Measurements from ENCODE around the gene IFT74. TPM values are rescaled to one million over a fixed set of nuclear protein-coding genes. Genes with fewer than 3 reads are reported as not detected.

IFT74 gene
- total and polyA plus RNA-seq, 2 of the 13 experiments (the other 11 are each of a cell fraction or from before 2014, with no cell fraction given) = 4.2 to 12.3 TPM

- in situ Hi-C loops (cut with HindIII; ENCODE audit: extremely low pct_ligation_motif_present, low pct_unique_long_range_greater_than_20kb) = no loop called here
- no TSS peak for BruUV-seq (replicated peaks)
- CTCF ChIA-PET (ENCODE audit: low intra/inter-chr PET ratio, low total read pairs) = no interaction called here
Observed at GRCh38 chr9:27029186-27029585, 73.0 kb downstream of the IFT74 start.

More at GRCh38 chr9:27029186-27029585, 73.0 kb downstream of the IFT74 start:
- FAIRE-seq (no peak), DNase-seq (ENCODE audit: low spot score) (no peak), ATAC-seq (no peak)
- Histone ChIP-seq H3K79me2 (ENCODE audit: insufficient read depth, low read length) (no peaks in the 10 kb centered on the region), H3K36me3 (replicated peaks in 1 of 2; ENCODE audit: control insufficient read depth in 1 of 2, insufficient read depth in 2 of 2, low read length in 2 of 2) (peaks cover 0 to 1% of the 10 kb centered on the region in 2 experiments; a peak in 2 of 5 replicates), H2AFZ (ENCODE audit: low read length) (no peak overlapping the region), H3K4me3 (replicated peaks in 1 of 3; ENCODE audit: insufficient read depth in 1 of 3, low read depth in 2 of 3, low read length in 3 of 3) (no peak overlapping the region), H3K4me2 (ENCODE audit: low read depth, low read length) (no peak overlapping the region), H3K4me1 (ENCODE audit: insufficient read depth, low read length) (no peaks in the 10 kb centered on the region), H3K27ac (ENCODE audit: extremely low read length, insufficient read depth, low read length) (no peak overlapping the region), H3K27me3 (ENCODE audit: control insufficient read depth in 1 of 2, insufficient read depth in 2 of 2, low read length in 2 of 2) (no peaks in the 10 kb centered on the region), H3K9me3 (ENCODE audit: low read length) (no peaks in the 10 kb centered on the region), H4K20me1 (ENCODE audit: insufficient read depth, low read length) (no peaks in the 10 kb centered on the region), H3K9ac (ENCODE audit: insufficient read depth, low read depth, low read length) (no peak overlapping the region)
- TF ChIP-seq E2F1 (CRISPR knock-in tag; IDR thresholded peaks at IDR 0.05) (no peak), SNAPC5 (CRISPR knock-in tag; IDR thresholded peaks at IDR 0.05; ENCODE audit: borderline replicate concordance) (no peak), IKZF4 (CRISPR knock-in tag; IDR thresholded peaks at IDR 0.05; ENCODE audit: borderline replicate concordance, low read depth, not compliant biosample characterization) (no peak), MIER2 (CRISPR knock-in tag; IDR thresholded peaks at IDR 0.05) (no peak), ZNF562 (CRISPR knock-in tag; IDR thresholded peaks at IDR 0.05; ENCODE audit: borderline replicate concordance) (no peak), KAT2B (IDR thresholded peaks at IDR 0.05; ENCODE audit: borderline replicate concordance, low read depth, low read length) (no peak), TOPORS (CRISPR knock-in tag; IDR thresholded peaks at IDR 0.05) (no peak), HCFC1 (IDR thresholded peaks at IDR 0.05; ENCODE audit: low read depth, low read length) (no peak), SSRP1 (CRISPR knock-in tag; IDR thresholded peaks at IDR 0.05) (no peak), IRF2 (CRISPR knock-in tag; IDR thresholded peaks at IDR 0.05) (no peak), ZNF580 (CRISPR knock-in tag; IDR thresholded peaks at IDR 0.05; ENCODE audit: borderline replicate concordance, low read depth) (no peak), ZSCAN31 (CRISPR knock-in tag; IDR thresholded peaks at IDR 0.05; ENCODE audit: low read depth) (no peak), SIX1 (CRISPR knock-in tag; IDR thresholded peaks at IDR 0.05; ENCODE audit: borderline replicate concordance) (no peak), ZNF672 (CRISPR knock-in tag; IDR thresholded peaks at IDR 0.05) (no peak)
- intact Hi-C loops (cut with micrococcal nuclease; ENCODE audit: unreplicated experiment) = no loop called here
- POLR2A ChIA-PET = no interaction called here
- WGBS (ENCODE audit: low lambda C conversion rate) = 97% methylated on average over 7 of the region's 7 CpGs

Data from HepG2 (cell line).